GM10847 (cell line): ENCODE measurements around the gene APLNR.

Experiments used
- POLR2A ChIP-seq: IDR thresholded peaks from 2 replicates; pipeline ENCODE4 v1.6.1; 2011; ENCODE audit not compliant: insufficient read length; ENCODE audit errors: extremely low read depth

Gene APLNR

DNA sequence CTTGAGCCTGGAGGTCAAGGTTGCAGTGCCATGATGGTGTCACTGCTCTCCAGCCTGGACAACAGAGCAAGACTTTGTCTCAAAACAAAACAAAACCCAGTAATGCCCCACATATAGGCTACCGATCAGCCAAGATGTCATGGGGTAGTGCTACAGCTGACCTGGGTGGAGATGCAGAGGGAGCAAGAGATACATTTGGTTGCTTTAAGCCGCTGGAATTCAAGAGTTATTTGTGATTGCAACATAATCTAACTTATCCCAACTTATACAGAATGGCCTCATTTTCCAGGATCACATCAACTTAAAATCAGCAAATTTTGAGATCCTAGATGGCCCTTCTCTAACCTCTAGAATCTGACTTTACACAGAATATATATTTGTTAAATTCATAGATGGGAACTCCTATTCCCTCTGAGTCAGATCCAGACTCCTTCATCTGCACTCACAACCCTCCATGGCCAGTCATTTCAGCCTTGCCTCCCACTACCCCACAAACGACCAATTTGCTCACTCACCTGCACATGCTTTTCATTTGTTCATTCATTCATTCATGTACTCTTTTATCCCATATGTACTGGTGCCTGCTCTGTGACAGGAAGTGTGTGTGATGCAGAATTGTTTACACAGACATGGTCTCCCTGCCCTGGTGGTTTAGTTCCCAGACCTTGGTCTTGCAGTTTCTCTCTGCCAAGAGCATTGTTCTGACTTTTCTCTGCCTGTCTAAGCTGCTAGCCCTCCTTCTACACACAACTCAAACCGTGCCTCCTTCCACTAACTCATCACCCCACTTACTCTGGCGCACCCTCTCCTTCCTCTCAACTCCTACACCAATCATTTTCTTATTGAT is 24.1 kb upstream of the APLNR start:
- no peak for TF ChIP-seq POLR2A

DNA sequence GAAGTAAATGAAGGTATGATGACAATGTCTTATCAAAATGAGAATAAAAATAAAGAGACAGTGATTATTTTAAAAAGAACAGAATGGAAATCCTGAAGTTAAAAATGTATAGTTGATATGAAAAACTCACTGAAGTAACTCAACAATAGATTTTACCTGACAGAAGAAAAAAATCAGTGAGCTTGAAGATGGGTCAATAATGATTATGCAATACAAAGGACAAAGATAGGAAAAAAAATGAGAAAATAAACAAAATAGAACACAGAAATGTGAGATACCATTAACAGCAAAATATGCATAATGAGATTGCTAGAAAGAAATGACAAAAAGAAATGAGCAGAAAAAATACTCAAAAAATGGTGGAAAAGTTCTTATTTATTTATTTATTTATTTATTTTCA is 19.1 kb upstream of the APLNR start:
- no peak for TF ChIP-seq POLR2A

DNA sequence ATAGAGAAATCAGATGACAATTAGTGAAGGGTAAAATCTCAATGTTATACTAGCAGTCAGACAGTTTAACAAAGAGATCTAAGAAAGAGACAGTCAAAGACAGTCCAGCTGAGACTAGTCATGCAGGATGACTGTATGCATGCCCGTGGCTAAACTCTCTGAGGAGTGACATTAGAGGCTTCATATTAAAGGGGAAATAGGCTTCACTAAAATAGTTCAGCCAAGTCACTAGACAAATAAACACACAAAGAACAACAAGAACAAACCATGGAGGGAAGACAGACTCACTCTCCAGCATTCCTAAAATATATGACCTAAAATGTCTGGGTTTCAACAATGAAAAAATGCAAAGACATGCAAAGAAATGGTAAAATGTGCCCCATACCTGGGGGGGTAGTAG is 18.6 kb upstream of the APLNR start:
- TF ChIP-seq POLR2A = no peak

DNA sequence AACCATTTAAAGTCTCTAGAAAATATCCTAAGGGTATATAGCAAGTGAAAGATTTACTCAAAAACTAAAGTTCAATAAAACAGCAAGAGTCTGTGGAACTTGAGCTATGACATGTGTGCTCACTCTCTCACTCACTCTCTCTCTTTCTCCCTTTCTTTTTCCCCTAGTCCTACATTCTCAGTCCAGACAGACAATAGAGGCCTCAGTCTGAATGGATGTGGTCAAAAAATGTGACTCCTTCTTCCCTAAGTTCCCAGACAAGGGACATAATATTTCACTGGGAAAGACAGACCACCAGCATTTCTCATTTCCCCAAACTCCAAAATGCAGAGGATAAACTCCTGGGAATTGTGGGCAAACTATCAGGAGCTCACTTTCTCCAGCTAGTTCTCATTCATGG is 17.6 kb upstream of the APLNR start:
- TF ChIP-seq POLR2A = no peak

DNA sequence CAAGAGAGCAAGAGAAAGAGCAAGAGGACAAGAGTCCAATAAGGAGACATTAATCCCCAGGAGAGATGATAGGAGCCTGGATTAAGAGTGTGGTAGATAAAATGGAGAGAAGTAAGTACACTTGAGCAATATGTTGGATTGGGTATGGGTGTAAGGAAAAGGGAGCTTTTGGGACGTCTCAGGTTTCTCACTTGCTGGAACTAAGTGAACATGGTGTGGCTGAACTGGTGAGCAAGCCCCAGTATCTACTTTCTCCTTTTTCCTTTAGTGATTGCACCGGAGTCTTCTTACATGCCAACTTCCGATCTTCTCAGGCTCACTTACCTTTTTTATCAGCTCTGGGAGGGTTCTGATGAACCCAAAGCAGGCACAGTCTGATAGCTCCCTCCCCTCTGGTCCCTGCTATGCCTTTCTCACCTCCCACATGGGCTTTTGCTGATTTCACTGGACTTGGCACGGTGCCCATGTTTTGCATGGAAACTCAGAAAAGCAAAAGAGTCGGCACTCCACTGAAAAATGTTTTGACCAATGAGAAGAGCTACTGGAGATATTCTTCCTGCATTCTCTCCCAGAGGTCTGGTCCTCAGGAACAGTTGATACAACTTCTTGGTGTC is 14.5 kb upstream of the APLNR start:
- no peak for TF ChIP-seq POLR2A

DNA sequence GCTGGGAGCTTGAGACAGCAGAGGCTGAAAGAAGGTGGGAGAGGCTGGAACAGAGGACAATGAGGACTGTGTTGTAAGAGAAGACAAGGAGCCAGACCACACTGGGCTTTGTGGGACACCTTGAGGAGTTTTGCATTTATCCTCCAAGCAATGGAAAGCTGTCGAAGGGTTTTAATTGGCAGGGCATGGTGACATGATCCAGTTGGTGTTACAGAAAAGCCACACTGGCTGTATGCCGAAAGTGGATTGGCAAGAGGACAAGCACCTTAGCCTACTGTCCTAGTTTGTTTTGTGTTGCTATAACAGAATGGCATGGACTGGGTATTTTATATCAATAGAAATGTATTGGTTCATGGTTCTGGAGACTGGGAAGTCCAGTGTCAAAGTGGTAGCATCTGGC is 14.0 kb upstream of the APLNR start:
- no peak for TF ChIP-seq POLR2A

DNA sequence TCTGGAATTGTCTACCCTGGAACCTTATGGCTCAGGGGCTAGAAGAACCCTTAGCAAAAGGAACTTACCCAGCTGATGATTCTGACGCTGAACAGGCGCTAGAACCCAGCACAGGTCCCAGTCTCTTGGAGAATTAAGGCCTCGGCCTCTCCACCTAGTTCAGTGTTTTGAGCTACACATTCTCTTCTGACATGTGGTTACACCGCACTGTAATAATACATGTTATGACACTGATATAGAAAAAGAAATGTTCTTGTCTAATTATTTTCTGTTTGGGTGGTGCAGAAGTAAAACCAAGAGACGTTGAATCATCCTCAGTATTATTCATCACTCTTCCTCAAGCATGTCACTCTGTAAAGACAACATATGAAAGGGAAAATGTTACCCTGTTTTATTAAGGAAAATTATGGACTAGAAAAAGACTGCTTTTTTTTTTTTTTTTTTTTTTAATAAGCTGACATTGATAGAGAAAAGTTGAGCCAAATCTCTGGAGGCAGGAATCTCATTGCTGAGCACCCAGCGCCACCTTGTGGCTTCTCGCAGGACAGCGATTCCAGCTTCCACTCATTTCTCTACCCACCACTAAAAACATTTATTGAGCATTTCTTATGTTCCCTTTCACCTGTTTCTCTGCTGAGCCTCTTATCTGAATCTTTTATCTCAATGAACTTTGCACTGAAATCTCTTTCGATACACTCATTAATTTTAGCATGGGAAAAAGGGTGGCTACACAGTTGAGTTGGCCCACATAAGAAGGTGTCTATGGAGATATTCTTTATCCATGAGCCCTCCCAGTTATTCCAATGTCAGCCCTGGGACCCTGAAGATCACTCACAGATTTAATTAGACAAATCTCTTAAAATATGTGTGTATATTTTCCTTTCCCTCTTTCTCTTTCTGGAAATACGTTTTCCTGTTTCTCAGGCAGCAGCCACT is 12.6 kb upstream of the APLNR start:
- no peak for TF ChIP-seq POLR2A

DNA sequence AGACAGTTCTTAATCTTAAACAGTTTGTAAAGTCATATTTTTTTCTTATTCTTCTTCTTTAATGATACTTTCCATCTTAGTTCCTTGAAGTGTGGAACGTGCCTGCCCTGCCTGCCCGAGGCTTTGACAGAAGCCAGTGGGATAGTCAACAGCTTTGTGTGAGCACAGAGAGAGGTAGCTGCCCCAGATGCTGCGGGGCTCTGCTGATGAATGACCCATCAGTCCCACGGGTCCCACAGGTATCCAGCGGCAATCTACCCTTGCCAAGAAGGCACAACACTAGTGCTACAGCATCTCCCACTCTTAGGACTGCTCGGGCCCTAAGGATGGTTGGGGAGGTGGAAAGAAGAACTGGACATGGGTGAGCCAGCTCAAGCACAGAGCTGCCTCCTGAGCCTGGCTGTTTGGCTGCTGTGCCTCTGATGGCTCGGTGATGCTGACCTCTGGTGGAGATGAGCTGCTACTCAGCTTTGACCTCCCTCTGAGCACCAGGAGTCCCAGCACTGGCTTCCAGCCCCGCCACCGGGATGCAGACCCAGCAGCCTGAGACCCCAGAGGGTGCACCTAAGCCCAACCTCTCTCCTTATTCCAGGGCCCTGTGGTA is 11.8 kb upstream of the APLNR start:
- TF ChIP-seq POLR2A = no peak

DNA sequence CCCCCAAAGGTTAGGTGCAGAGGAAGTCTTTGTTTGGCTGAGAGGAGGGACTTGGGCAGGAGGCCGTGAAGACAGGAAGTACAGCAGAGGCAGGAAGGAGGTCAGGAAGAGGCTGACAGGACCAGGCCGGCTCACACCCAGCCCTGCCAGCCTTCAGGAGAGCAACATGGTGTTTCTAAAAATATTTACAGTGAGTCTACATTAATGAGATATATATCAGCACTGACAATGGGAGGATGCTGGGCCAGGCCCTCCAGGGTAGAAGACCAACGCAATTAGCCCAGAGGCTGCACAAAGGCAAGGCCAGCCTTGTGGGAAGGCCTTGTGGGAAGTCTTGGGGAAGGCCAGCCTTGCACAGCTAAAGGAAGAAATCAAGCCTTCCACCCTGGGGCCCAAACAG is 7.9 kb upstream of the APLNR start:
- TF ChIP-seq POLR2A = no peak

DNA sequence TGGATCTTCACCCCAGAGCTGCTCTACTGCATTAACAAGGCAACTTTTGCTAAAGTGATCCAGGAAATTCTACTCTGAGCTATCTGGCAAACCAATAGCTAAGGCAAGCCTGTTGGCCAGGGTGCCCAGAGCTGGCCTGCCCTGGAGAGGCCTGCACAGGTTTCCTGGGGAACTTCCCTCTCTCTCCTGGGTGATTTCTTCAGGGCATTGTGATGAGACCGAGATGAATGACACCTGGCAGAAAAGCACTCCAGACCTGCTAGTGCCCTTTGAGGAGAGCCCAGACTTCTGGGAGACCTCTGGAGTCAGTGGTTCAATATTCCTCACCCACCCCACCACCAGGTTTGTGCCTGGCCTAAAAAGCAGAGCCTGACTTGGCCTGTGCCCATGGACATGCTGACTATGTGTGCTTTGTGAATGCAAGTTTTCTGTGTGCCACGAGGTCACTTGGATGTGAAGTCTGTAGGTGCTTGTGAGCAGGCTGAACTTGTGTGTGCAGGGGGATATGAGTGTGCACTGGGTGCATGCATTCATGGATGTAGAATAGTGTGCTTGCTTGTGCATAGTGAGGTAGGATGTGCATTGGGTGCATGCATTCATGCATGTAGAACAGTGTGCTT is 4.4 kb upstream of the APLNR start:
- no peak for TF ChIP-seq POLR2A

DNA sequence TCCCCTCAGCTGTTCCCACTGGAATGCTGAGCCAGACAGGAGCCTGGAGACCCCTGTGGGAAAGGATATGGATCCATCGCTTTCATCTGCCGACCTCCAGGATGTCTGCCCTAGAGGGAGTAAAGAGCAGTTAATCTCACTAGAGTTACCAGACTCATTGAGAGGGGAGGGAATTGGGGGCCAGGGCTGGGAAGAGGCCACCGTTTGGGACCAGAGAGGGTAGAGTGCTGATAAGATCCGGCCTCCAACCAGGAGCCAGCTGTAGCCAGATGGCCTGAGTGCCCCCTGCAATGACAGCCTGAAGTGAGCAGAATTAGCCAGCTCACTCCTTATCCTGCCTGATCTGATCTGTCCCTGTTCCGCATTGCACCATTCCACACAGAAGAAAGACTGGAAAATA is 3.7 kb upstream of the APLNR start:
- no peak for TF ChIP-seq POLR2A

DNA sequence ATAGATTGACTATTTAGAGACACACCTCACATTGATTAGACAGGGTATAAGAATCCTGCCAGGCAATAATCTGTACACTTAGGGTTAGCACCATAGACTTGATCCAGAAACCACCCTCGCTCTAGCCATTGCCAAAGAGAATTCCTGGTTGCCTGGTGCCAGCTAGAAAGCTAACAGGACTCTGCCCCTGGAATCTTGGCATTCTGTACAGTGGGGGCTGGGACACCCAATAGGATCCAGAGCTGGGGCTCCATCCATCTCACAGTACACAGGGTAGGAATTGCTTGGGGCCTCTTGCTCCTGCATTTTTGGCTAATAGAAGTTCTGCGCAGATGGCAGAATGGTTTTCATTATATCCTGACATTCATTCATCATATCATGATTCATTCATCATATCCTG is 3.0 kb upstream of the APLNR start:
- no peak for TF ChIP-seq POLR2A

DNA sequence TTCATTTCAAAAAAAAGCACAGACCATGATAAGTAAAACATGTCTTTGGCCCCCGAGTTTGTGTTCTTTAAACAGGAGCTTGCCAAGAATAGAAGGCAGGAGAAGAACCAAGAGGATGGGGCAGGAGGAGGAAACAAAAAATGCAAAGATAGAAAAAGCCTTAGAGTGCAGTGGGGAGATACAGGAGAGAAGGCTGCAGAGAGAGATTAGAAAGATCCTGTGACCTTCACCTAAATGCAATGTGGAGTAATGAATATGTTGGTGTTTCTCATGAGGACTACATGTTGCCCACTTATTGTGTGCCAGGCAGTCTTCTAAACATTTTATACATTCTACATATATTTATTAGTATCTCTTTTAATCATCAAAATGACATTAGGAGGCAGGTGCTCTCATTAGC is 2.3 kb upstream of the APLNR start:
- no peak for TF ChIP-seq POLR2A

DNA sequence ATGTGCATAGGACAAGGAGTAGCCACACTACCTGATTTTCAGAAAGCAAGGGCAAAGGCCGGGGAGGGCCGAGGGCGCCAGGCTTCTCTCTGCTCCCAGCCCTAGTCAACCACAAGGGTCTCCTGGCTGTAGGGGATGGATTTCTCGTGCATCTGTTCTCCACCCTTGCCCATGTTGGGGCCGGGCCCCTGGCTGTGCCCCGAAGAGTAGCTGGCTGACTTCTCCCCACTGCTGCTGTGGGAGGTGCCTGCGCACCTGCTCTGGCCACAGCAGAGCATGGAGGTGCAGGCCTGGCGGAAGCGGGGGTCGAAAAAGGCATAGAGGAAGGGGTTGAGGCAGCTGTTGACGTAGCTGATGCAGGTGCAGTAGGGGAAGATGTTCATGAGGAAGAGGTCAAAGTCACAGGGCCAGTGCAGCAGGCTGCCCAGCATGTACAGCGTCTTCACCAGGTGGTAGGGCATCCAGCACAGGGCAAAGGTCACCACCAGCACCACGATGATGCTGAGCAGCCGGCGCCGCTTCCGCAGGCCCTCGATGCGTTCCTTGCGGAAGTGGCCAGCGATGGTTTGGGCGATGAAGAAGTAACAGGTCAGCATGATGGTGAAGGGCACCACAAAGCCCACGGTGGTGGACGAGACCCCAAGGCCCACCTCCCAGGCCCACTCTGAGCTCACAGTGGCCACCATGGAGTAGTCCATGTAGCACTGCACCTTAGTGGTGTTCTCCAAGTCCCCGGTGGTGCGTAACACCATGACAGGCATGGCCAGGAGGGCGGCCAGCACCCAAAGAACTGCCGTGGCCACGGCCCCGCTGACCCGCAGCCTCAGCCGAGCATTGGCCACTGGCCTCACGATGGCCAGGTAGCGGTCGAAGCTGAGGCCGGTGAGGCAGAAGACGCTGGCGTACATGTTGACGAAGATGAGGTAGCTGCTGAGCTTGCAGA is 1.0 kb downstream of the APLNR start:
- no peak for TF ChIP-seq POLR2A
